Heart left ventricle (tissue), 13 donors: ENCODE measurements around the gene PBLD.

Experiments
- CTCF ChIP-seq, 12 donors: fragments of 200-600 bp; sonication (generic) in 4 of 12; IDR thresholded peaks; one replicate each; pipeline versions ENCODE4 v1.5.0 to v1.8.0; 2018 to 2022; ENCODE audit warnings: antibody characterized with exemption in 12 of 12, mild to moderate bottlenecking in 5 of 12
- POLR2A ChIP-seq, 2 donors: fragments of 450-650 bp; IDR thresholded peaks; one replicate each; pipeline ENCODE4 v1.6.1; 2017; ENCODE audit warnings: antibody characterized with exemption in 2 of 2, mild to moderate bottlenecking in 2 of 2, moderate library complexity in 2 of 2
- donor health status: ischemic (EF 13 %, LVEDD 7.1; RV severe dilation, severe dysfunction).
- donor health status: DM: no; HTN: yes; CAD: no.
- donor health status: DM: no; HTN: no; CAD: no.
- donor health status: ischemic (EF 25% LVEDD 6.9; RV normal size, moderate dysfunction).
- donor health status: ischemic (EF 25% LVEDD 5.7; RV mildly dilated, moderate dysfunction).
- donor health status: ischemic (EF 35%, LVEDD 5.7; RV mildly dilated, moderate dysfunction).
- donor health status: nonischemic (EF 11% LVEDD 7.7; RV severe dilation, severe dysfunction).
- donor health status: DM: yes; HTN: yes; CAD: no.
- donor health status: PGD.
- donor health status: ischemic (EF 29% LVEDD 5.4; RV normal size, mild dysfunction).
- donor health status: nonischemic (EF 23%, LVEDD 6.1; RV moderate dilation, normal function).

GRCh38 chr10:68272833-68273232 lies 59.9 kb downstream of the PBLD start:
- TF ChIP-seq CTCF (IDR thresholded peaks at IDR 0.05): no peak
- no peak for TF ChIP-seq POLR2A (IDR thresholded peaks at IDR 0.05)
